Neural progenitor cell (in vitro differentiated cells): ENCODE results near the gene PSMD11. TPM values are rescaled to one million over a fixed set of nuclear protein-coding genes. Genes with fewer than 3 reads are reported as not detected.
A peak's percentile ranks its signal among the peaks of the same experiment; 100 is the strongest.

ENCODE experiments used
- DNase-seq: peaks from one replicate; pipeline ENCODE4 v3.0.0-alpha.2; 2016; ENCODE audit warnings: low spot score
- H2AFZ ChIP-seq: fragments of 200-600 bp; sonication (generic); replicated peaks from 2 replicates; pipeline ENCODE4 v1.6.1; 2016; ENCODE audit warnings: antibody characterized with exemption
- H3F3A ChIP-seq: fragments of 200-600 bp; sonication (generic); 2 replicates; pipeline ENCODE4 v1.6.1; 2016; ENCODE audit warnings: antibody characterized with exemption, low read depth
- H3K27ac ChIP-seq: fragments of 200-600 bp; sonication (generic); 2 replicates; pipeline ENCODE4 v1.5.1; 2016; ENCODE audit warnings: mild to moderate bottlenecking
- H3K27me3 ChIP-seq: fragments of 200-600 bp; sonication (generic); 2 replicates; pipeline ENCODE4 v1.6.1; 2016; ENCODE audit warnings: mild to moderate bottlenecking, moderate library complexity
- H3K36me3 ChIP-seq: fragments of 200-600 bp; sonication (generic); 2 replicates; pipeline ENCODE4 v1.5.1; 2016
- H3K4me1 ChIP-seq: fragments of 200-600 bp; sonication (generic); 2 replicates; pipeline ENCODE4 v1.6.1; 2016; ENCODE audit warnings: mixed run types
- H3K4me2 ChIP-seq: fragments of 200-600 bp; sonication (generic); 2 replicates; pipeline ENCODE4 v1.6.1; 2016
- H3K4me3 ChIP-seq: fragments of 200-600 bp; sonication (generic); 2 replicates; pipeline ENCODE4 v1.5.1; 2016
- H3K79me2 ChIP-seq: fragments of 200-600 bp; sonication (generic); 2 replicates; pipeline ENCODE4 v1.6.1; 2016; ENCODE audit warnings: low read depth
- H3K9ac ChIP-seq: fragments of 200-600 bp; sonication (generic); 2 replicates; pipeline ENCODE4 v1.6.1; 2016
- H3K9me3 ChIP-seq: fragments of 200-600 bp; sonication (generic); 2 replicates; pipeline ENCODE4 v1.5.1; 2016; ENCODE audit warnings: low read depth
- H4K20me1 ChIP-seq: fragments of 200-600 bp; sonication (generic); 2 replicates; pipeline ENCODE4 v1.6.1; 2016; ENCODE audit warnings: low read depth
- H3K27ac Mint-ChIP-seq: 3 replicates; pipeline ENCODE4 v1.8.0; 2021; ENCODE audit warnings: mixed read lengths
- H3K27me3 Mint-ChIP-seq: 2 replicates; pipeline ENCODE4 v1.8.0; 2022; ENCODE audit warnings: low read depth, mild to moderate bottlenecking, inconsistent platforms, moderate library complexity, mixed read lengths; ENCODE audit not compliant: insufficient read depth
- H3K36me3 Mint-ChIP-seq: 3 replicates; pipeline ENCODE4 v1.8.0; 2021; ENCODE audit warnings: mixed read lengths
- H3K4me1 Mint-ChIP-seq: 3 replicates; pipeline ENCODE4 v1.8.0; 2021; ENCODE audit warnings: mixed read lengths
- H3K4me3 Mint-ChIP-seq: 3 replicates; pipeline ENCODE4 v1.8.0; 2021; ENCODE audit warnings: mild to moderate bottlenecking, moderate library complexity, mixed read lengths
- H3K9me3 Mint-ChIP-seq: 3 replicates; pipeline ENCODE4 v1.8.0; 2020; ENCODE audit warnings: mixed read lengths
- EZH2 ChIP-seq: fragments of 200-600 bp; sonication (generic); IDR thresholded peaks from 2 replicates; pipeline ENCODE4 v1.6.1; 2017; ENCODE audit warnings: antibody characterized with exemption, mild to moderate bottlenecking, moderate library complexity
- EZH2phosphoT487 ChIP-seq: fragments of 200-600 bp; sonication (generic); IDR thresholded peaks from 2 replicates; pipeline ENCODE4 v1.6.1; 2017; ENCODE audit warnings: antibody characterized with exemption
- total RNA-seq: library from RNA; depleted of rRNA; stranded (reverse); fragments of >200 nt; gene quantifications from 2 replicates; pipeline ENCODE4 v1.2.3, GENCODE V29; 2015; ENCODE audit warnings: low replicate concordance
- TF ChIP-seq, protein P1 (sequence below): fragments of 200-600 bp; sonication (generic); IDR thresholded peaks from 2 replicates; pipeline ENCODE4 v1.5.1; 2017; ENCODE audit warnings: antibody characterized with exemption, mild to moderate bottlenecking

Gene PSMD11
- total RNA-seq, 1 donor from 2014 or later = 101 TPM

DNA sequence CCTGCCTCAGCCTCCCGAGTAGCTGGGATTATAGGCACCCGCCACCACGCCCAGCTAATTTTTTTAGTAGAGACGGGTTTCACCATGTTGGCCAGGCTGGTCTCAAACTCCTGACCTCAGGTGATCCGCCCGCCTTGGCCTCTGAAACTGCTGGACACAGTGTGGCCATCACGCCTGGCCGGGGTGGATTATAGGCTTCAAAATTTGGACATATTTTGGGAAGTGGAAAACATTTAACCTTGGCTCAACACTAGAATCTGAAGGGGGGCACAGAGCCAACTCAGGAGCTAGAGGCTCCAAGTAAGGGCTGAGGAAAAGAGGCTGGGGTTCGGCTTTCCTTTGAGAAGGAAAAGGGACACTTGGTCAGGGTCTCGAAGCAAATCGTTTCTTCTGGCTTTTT lies 40.3 kb downstream of the PSMD11 start:
- Histone ChIP-seq H3K27me3 (no peaks in the 10 kb centered on the region), H3K27ac (no peak overlapping the region), H3F3A (peaks cover 51% of the 10 kb centered on the region), H3K4me2 (no peak overlapping the region), H3K36me3 (no peaks in the 10 kb centered on the region), H4K20me1 (peaks cover 28% of the 10 kb centered on the region), H3K9me3 (no peaks in the 10 kb centered on the region), H3K4me3 (no peak overlapping the region), H3K9ac (no peak overlapping the region), H2AFZ (no peak overlapping the region), H3K4me1 (peaks cover 45% of the 10 kb centered on the region), H3K79me2 (peaks cover 19% of the 10 kb centered on the region)
- Mint-ChIP-seq H3K4me3 (peak overlapping the region; percentile 46), H3K27ac (peak overlapping the region; percentile 29), H3K36me3 (peaks cover 29% of the 10 kb centered on the region), H3K4me1 (peaks cover 60% of the 10 kb centered on the region), H3K27me3 (peaks cover 3% of the 10 kb centered on the region), H3K9me3 (no peaks in the 10 kb centered on the region)
- no peak for DNase-seq
- TF ChIP-seq EZH2 (no peak), EZH2phosphoT487 (no peak)
- TF ChIP-seq, protein P1, sequence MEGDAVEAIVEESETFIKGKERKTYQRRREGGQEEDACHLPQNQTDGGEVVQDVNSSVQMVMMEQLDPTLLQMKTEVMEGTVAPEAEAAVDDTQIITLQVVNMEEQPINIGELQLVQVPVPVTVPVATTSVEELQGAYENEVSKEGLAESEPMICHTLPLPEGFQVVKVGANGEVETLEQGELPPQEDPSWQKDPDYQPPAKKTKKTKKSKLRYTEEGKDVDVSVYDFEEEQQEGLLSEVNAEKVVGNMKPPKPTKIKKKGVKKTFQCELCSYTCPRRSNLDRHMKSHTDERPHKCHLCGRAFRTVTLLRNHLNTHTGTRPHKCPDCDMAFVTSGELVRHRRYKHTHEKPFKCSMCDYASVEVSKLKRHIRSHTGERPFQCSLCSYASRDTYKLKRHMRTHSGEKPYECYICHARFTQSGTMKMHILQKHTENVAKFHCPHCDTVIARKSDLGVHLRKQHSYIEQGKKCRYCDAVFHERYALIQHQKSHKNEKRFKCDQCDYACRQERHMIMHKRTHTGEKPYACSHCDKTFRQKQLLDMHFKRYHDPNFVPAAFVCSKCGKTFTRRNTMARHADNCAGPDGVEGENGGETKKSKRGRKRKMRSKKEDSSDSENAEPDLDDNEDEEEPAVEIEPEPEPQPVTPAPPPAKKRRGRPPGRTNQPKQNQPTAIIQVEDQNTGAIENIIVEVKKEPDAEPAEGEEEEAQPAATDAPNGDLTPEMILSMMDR = no peak

DNA sequence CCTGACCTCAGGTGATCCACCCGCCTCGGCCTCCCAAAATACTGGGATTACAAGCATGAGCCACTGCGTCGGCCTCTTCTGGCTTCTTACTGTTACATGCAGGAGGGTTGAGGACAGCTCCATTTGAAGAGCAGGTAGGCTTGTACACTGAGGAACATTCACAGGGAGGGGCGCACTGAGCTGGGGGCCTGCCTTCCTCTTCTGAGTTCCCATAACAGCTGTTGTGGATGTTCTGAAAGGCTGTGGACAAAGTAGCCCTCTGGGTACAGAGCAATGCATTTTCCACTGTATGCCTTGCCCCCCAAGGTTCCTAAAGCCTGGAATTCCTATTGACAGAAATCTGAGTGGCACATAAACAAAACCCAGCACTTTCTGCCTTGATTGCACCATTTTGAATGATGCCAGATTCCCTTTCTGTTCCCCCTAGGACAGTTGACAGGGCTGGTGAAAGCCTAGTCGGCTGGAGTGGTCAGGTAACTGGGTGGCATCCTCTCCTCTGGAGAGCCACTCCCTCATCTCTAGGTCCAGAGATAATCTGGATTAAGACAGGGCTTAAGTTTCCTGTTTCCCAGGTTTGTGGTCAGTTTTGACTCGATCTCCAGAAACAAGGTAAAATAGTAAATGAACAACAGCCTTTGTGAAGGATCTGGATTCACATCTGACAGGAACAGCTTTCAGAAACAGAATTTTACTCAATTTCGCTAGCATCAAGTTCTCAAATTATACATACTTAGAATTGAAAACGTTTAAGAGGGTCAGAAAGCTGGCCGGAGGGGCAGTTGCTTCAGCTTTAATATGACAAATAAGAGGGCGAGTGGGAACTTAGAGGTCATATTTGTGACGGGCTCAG lies 41.2 kb downstream of the PSMD11 start:
- Histone ChIP-seq H3K4me3 (no peak overlapping the region), H2AFZ (peak overlapping the region; percentile 79), H3K4me1 (peaks cover 52% of the 10 kb centered on the region), H3K9ac (no peak overlapping the region), H3K27ac (no peak overlapping the region), H3F3A (peaks cover 46% of the 10 kb centered on the region), H3K27me3 (no peaks in the 10 kb centered on the region), H3K36me3 (no peaks in the 10 kb centered on the region), H3K9me3 (no peaks in the 10 kb centered on the region), H4K20me1 (peaks cover 37% of the 10 kb centered on the region), H3K4me2 (peak overlapping the region; percentile 71), H3K79me2 (peaks cover 28% of the 10 kb centered on the region)
- Mint-ChIP-seq H3K36me3 (peaks cover 27% of the 10 kb centered on the region), H3K9me3 (no peaks in the 10 kb centered on the region), H3K4me3 (peak overlapping the region; percentile 85), H3K27me3 (peaks cover 5% of the 10 kb centered on the region), H3K27ac (peak overlapping the region; percentile 53), H3K4me1 (peaks cover 69% of the 10 kb centered on the region)
- DNase-seq = no peak
- no peak for TF ChIP-seq EZH2phosphoT487
- TF ChIP-seq, protein P1 = no peak
- no peak for TF ChIP-seq EZH2

DNA sequence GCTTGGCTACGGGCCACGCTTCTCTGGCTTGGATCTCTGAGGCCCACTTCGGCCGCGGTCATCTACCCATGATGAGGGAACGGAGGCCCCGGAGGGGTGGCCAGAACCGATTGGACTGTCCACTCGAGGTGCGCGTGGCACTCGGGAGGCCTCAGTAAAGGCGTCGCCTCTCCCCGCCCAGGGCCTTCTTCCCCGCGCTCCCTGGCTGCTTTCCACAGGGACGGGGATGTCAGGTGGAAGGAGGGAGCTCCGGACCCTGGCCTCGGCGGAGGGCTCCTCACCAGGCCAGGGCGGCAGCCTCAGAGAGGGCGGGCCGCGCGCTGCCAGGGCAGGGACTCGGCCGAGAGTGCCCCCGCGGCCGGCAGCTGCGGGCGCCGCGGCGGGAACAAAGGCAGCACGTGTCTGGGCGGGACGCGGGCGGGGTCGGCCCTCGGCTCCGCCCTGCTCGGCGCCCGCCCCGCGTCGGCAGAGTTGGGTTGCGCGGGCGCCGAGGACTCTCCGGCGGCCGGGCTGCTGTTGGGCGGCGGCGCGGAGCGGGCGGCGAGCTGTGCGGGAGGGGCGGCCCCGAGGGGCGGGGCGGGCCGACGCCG lies 41.9 kb downstream of the PSMD11 start:
- Histone ChIP-seq H3K9me3 (no peaks in the 10 kb centered on the region), H3K4me2 (peak overlapping the region; percentile 71), H4K20me1 (peaks cover 43% of the 10 kb centered on the region), H3K27ac (no peak overlapping the region), H3K36me3 (no peaks in the 10 kb centered on the region), H3F3A (peaks cover 43% of the 10 kb centered on the region), H3K27me3 (no peaks in the 10 kb centered on the region), H2AFZ (peak overlapping the region; percentile 79), H3K4me1 (peaks cover 54% of the 10 kb centered on the region), H3K79me2 (peaks cover 31% of the 10 kb centered on the region), H3K4me3 (peak overlapping the region; percentile 50), H3K9ac (peak overlapping the region; percentile 42)
- Mint-ChIP-seq H3K4me1 (peaks cover 76% of the 10 kb centered on the region), H3K4me3 (peak overlapping the region; percentile 85), H3K36me3 (peaks cover 24% of the 10 kb centered on the region), H3K27ac (peak overlapping the region; percentile 53), H3K9me3 (no peaks in the 10 kb centered on the region), H3K27me3 (peaks cover 5% of the 10 kb centered on the region)
- DNase-seq = peak; percentile 93
- TF ChIP-seq, protein P1 = no peak
- no peak for TF ChIP-seq EZH2phosphoT487
- no peak for TF ChIP-seq EZH2
